ENCODE measurements around the gene TTC38. TPM values are rescaled to one million over a fixed set of nuclear protein-coding genes. Genes with fewer than 3 reads are reported as not detected.

TTC38 gene
- total RNA-seq, 1 donor from 2014 or later = 60.7 TPM

- DNase-seq (ENCODE audit: low read depth) = no peak
- no peak for TF ChIP-seq CTCF (conservative IDR thresholded peaks at IDR 0.05; ENCODE audit: low read depth, low read length)
Measured at GRCh38 chr22:46239261-46240048, 28.4 kb upstream of the TTC38 start.

GRCh38 chr22:46240073-46240472 lies 27.7 kb upstream of the TTC38 start:
- TF ChIP-seq CTCF (conservative IDR thresholded peaks at IDR 0.05; ENCODE audit: low read depth, low read length) = no peak
- no peak overlapping the region for H3K4me3 ChIP-seq (ENCODE audit: low read depth, low read length)
- no peak for DNase-seq (ENCODE audit: low read depth)

More at GRCh38 chr22:46239261-46240048, 28.4 kb upstream of the TTC38 start:
- no peak overlapping the region for H3K4me3 ChIP-seq (ENCODE audit: low read depth, low read length)

GRCh38 chr22:46240506-46240905 lies 27.3 kb upstream of the TTC38 start:
- DNase-seq (ENCODE audit: low read depth) = no peak
- H3K4me3 ChIP-seq (ENCODE audit: low read depth, low read length) = no peak overlapping the region
- TF ChIP-seq CTCF (conservative IDR thresholded peaks at IDR 0.05; ENCODE audit: low read depth, low read length) = no peak

GRCh38 chr22:46240907-46241306 lies 26.9 kb upstream of the TTC38 start:
- no peak overlapping the region for H3K4me3 ChIP-seq (ENCODE audit: low read depth, low read length)
- TF ChIP-seq CTCF (conservative IDR thresholded peaks at IDR 0.05; ENCODE audit: low read depth, low read length) = no peak
- DNase-seq (ENCODE audit: low read depth) = no peak

- no peak overlapping the region for H3K4me3 ChIP-seq (ENCODE audit: low read depth, low read length)
- TF ChIP-seq CTCF (conservative IDR thresholded peaks at IDR 0.05; ENCODE audit: low read depth, low read length) = no peak
- DNase-seq (ENCODE audit: low read depth) = no peak
Measured at GRCh38 chr22:46241396-46242007, 26.3 kb upstream of the TTC38 start.

- DNase-seq (ENCODE audit: low read depth) = no peak
- no peak for TF ChIP-seq CTCF (conservative IDR thresholded peaks at IDR 0.05; ENCODE audit: low read depth, low read length)
- no peak overlapping the region for H3K4me3 ChIP-seq (ENCODE audit: low read depth, low read length)
Measured at GRCh38 chr22:46242076-46242475, 25.7 kb upstream of the TTC38 start.

Measured in epithelial cell of proximal tubule (primary cell).